Eye (tissue), 1 donor: ENCODE results near the gene TMCC3.
"Not testable (repeated sequence)": the region's sequence is repeated elsewhere in the genome, so short reads cannot be mapped to it uniquely, and the experiment has no call there.

Experiments
- DNase-seq: peaks from one replicate; pipeline ENCODE4 v3.0.0-alpha.2; 2015

The TMCC3 gene

GRCh38 chr12:94599189-94599588 is 51.2 kb downstream of the TMCC3 start:
- DNase-seq = no peak

- no peak for DNase-seq
Observed at GRCh38 chr12:94597268-94597667, 53.1 kb downstream of the TMCC3 start.

- DNase-seq = no peak
Observed at GRCh38 chr12:94596596-94596995, 53.8 kb downstream of the TMCC3 start.

- DNase-seq = no peak
Observed at GRCh38 chr12:94595152-94595551, 55.2 kb downstream of the TMCC3 start.

- DNase-seq = no peak
Observed at GRCh38 chr12:94594443-94594825, 55.9 kb downstream of the TMCC3 start.

- DNase-seq = no peak
Observed at GRCh38 chr12:94593822-94594442, 56.4 kb downstream of the TMCC3 start.

GRCh38 chr12:94592723-94593122 is 57.6 kb downstream of the TMCC3 start:
- DNase-seq = not testable (repeated sequence)

GRCh38 chr12:94592080-94592479 is 58.3 kb downstream of the TMCC3 start:
- no peak for DNase-seq

GRCh38 chr12:94590428-94590827 is 59.9 kb downstream of the TMCC3 start:
- DNase-seq = no peak

- DNase-seq = peak; percentile 33
Observed at GRCh38 chr12:94589591-94590001, 60.8 kb downstream of the TMCC3 start.

- no peak for DNase-seq
Observed at GRCh38 chr12:94588346-94588745, 62.0 kb downstream of the TMCC3 start.

- no peak for DNase-seq
Observed at GRCh38 chr12:94587266-94588241, 62.8 kb downstream of the TMCC3 start.

- no peak for DNase-seq
Observed at GRCh38 chr12:94586589-94587259, 63.6 kb downstream of the TMCC3 start.

- DNase-seq = no peak
Observed at GRCh38 chr12:94585626-94586025, 64.7 kb downstream of the TMCC3 start.

- DNase-seq = no peak
Observed at GRCh38 chr12:94584377-94584776, 66.0 kb downstream of the TMCC3 start.

- DNase-seq = no peak
Observed at GRCh38 chr12:94582591-94582990, 67.8 kb downstream of the TMCC3 start.

- DNase-seq = no peak
Observed at GRCh38 chr12:94575645-94576403, 74.5 kb downstream of the TMCC3 start.

- DNase-seq = no peak
Observed at GRCh38 chr12:94575024-94575423, 75.3 kb downstream of the TMCC3 start.

- peak; percentile 70 for DNase-seq
Observed at GRCh38 chr12:94571556-94571955, 78.8 kb downstream of the TMCC3 start.

GRCh38 chr12:94570161-94570560 is 80.2 kb downstream of the TMCC3 start:
- no peak for DNase-seq

GRCh38 chr12:94567761-94568160 is 82.6 kb downstream of the TMCC3 start:
- no peak for DNase-seq

- DNase-seq = no peak
Observed at GRCh38 chr12:94566345-94566744, 84.0 kb downstream of the TMCC3 start.

GRCh38 chr12:94565683-94566082 is 84.7 kb downstream of the TMCC3 start:
- DNase-seq = no peak
